BE2C (cell line): Measurements from ENCODE around the gene MMS22L.
"Not testable (repeated sequence)": the region's sequence is repeated elsewhere in the genome, so short reads cannot be mapped to it uniquely, and the experiment has no call there.

Experiments
- DNase-seq: peaks from one replicate; pipeline ENCODE4 v3.0.0-alpha.2; 2020
- H3K27me3 ChIP-seq: fragments of 250-450 bp; sonication (Bioruptor Pico); 2 replicates; pipeline ENCODE4 v1.5.1; 2020; ENCODE audit warnings: mild to moderate bottlenecking
- H3K36me3 ChIP-seq: fragments of 250-450 bp; sonication (Bioruptor Pico); 2 replicates; pipeline ENCODE4 v1.5.1; 2020; ENCODE audit warnings: mild to moderate bottlenecking
- H3K4me1 ChIP-seq: fragments of 250-450 bp; sonication (Bioruptor Pico); 2 replicates; pipeline ENCODE4 v1.5.1; 2020
- H3K4me3 ChIP-seq: 2 replicates; pipeline ENCODE4 v1.5.1; 2011; ENCODE audit warnings: low read depth, low read length
- H3K9me3 ChIP-seq: fragments of 250-450 bp; sonication (Bioruptor Pico); 2 replicates; pipeline ENCODE4 v1.5.1; 2020
- TF ChIP-seq, protein P1 (sequence below): IDR thresholded peaks from 2 replicates; pipeline ENCODE4 v1.5.1; 2012; ENCODE audit warnings: mild to moderate bottlenecking, low read depth, low read length

The MMS22L gene

GRCh38 chr6:97176468-97176867 is 106.5 kb downstream of the MMS22L start:
- TF ChIP-seq, protein P1, sequence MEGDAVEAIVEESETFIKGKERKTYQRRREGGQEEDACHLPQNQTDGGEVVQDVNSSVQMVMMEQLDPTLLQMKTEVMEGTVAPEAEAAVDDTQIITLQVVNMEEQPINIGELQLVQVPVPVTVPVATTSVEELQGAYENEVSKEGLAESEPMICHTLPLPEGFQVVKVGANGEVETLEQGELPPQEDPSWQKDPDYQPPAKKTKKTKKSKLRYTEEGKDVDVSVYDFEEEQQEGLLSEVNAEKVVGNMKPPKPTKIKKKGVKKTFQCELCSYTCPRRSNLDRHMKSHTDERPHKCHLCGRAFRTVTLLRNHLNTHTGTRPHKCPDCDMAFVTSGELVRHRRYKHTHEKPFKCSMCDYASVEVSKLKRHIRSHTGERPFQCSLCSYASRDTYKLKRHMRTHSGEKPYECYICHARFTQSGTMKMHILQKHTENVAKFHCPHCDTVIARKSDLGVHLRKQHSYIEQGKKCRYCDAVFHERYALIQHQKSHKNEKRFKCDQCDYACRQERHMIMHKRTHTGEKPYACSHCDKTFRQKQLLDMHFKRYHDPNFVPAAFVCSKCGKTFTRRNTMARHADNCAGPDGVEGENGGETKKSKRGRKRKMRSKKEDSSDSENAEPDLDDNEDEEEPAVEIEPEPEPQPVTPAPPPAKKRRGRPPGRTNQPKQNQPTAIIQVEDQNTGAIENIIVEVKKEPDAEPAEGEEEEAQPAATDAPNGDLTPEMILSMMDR, result no peak
- no peak for DNase-seq
- Histone ChIP-seq H3K4me3 (no peak overlapping the region), H3K9me3 (no peaks in the 10 kb centered on the region), H3K4me1 (no peaks in the 10 kb centered on the region), H3K36me3 (peaks cover 8% of the 10 kb centered on the region), H3K27me3 (no peaks in the 10 kb centered on the region)

GRCh38 chr6:97175806-97176205 is 107.2 kb downstream of the MMS22L start:
- no peak overlapping the region for H3K4me3 ChIP-seq
- no peaks in the 10 kb centered on the region for H3K4me1 ChIP-seq
- no peak for DNase-seq
- H3K36me3 ChIP-seq, result peaks cover 6% of the 10 kb centered on the region
- no peaks in the 10 kb centered on the region for H3K9me3 ChIP-seq
- no peaks in the 10 kb centered on the region for H3K27me3 ChIP-seq
- TF ChIP-seq, protein P1, result no peak

DNA sequence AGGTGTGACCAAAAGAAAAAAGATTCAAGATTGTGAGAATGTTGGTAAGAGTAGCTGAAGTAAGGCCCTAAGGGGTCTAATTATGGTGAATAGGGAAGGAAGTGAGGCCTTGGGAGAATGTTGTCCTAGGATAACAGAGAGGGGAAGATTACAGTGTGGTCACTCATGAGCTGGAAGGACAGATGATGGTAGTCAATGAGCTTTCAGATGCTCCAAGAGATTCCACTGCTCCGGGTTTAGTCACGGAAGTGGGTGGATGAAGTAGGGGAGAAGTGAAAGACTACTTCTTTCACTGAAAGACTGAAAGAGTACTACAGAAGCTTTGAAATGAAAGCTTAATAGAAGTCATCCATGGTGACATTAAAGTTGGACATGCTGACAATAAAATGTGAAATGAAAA is 108.5 kb downstream of the MMS22L start:
- Histone ChIP-seq H3K27me3 (no peaks in the 10 kb centered on the region), H3K9me3 (no peaks in the 10 kb centered on the region), H3K36me3 (peaks cover 7% of the 10 kb centered on the region), H3K4me1 (no peaks in the 10 kb centered on the region), H3K4me3 (no peak overlapping the region)
- DNase-seq, result no peak
- TF ChIP-seq, protein P1, result no peak

DNA sequence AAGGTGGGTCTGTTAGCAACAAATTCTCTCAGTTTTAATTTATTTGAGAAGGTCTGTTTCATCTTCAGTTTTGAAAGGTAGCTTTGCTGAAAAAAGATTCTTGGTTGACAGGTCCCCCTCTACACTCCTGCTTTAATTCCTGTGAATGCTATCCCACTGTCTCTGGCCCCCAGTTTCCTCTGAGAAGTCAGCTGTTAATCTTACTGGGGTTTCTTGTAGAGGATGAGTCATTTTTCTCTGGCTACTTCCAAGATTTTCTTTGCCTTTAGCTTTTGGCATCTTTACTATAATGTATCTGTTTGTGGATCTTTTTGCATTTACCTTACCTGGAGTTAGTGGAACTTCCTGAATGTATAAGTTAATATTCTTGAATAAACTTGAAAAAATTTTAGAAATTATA is 122.7 kb downstream of the MMS22L start:
- no peak for DNase-seq
- peaks cover 10% of the 10 kb centered on the region for H3K36me3 ChIP-seq
- TF ChIP-seq, protein P1, result no peak
- H3K27me3 ChIP-seq, result no peaks in the 10 kb centered on the region
- no peaks in the 10 kb centered on the region for H3K9me3 ChIP-seq
- H3K4me1 ChIP-seq, result no peaks in the 10 kb centered on the region
- H3K4me3 ChIP-seq, result no peak overlapping the region

DNA sequence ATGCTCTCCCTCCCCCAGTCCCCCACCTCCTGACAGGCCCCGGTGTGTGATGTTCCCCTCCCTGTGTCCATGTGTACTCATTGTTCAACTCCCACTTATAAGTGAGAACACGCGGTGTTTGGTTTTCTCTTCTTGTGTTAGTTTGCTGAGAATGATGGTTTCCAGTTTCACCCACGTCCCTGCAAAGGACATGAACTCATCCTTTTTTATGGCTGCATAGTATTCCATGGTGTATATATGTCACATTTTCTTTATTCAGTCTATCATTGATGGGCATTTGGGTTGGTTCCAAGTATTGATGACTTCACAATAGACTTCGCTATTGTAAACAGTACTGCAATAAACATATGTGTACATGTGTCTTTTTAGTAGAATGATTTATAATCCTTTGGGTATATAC is 127.6 kb downstream of the MMS22L start:
- not testable (repeated sequence) for H3K9me3 ChIP-seq, DNase-seq, H3K27me3 ChIP-seq, H3K4me1 ChIP-seq, H3K4me3 ChIP-seq
- peaks cover 16% of the 10 kb centered on the region for H3K36me3 ChIP-seq

DNA sequence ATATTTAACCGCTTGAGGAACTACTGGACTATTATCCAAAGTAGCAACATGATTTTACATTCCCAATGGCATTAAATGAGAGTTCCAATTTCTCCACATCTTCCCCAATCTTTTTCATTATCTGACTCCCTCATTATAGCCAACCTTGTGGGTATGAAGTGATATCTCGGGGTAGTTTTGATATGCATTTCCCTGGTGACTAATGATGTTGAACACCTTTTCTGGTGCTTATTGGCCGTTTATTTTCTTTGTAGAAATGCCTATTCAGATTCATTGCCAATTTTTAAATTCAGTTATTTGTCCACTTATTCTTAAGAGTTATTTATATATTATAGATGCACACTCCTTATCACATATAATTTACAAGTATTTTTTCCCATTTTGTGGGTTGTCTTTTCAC is 129.0 kb downstream of the MMS22L start:
- H3K4me1 ChIP-seq, result no peaks in the 10 kb centered on the region
- peaks cover 21% of the 10 kb centered on the region for H3K36me3 ChIP-seq
- TF ChIP-seq, protein P1, result no peak
- no peak overlapping the region for H3K4me3 ChIP-seq
- DNase-seq, result no peak
- no peaks in the 10 kb centered on the region for H3K9me3 ChIP-seq
- H3K27me3 ChIP-seq, result no peaks in the 10 kb centered on the region

GRCh38 chr6:97151601-97152000 is 131.4 kb downstream of the MMS22L start:
- no peak overlapping the region for H3K4me3 ChIP-seq
- TF ChIP-seq, protein P1, result no peak
- H3K27me3 ChIP-seq, result no peaks in the 10 kb centered on the region
- H3K9me3 ChIP-seq, result no peaks in the 10 kb centered on the region
- no peak for DNase-seq
- no peaks in the 10 kb centered on the region for H3K4me1 ChIP-seq
- peaks cover 18% of the 10 kb centered on the region for H3K36me3 ChIP-seq
